ENCODE measurements around the gene HLF. TPM values are rescaled to one million over a fixed set of nuclear protein-coding genes. Genes with fewer than 3 reads are reported as not detected.

HLF gene
- total RNA-seq, 1 experiment from 2014 or later = 0.13 TPM

- in situ Hi-C loops (cut with HindIII; ENCODE audit: low pct_unique_long_range_greater_than_20kb, low sequenced_read_pairs) (no loop called here), intact Hi-C loops (cut with micrococcal nuclease; ENCODE audit: unreplicated experiment) (no loop called here)
- ATAC-seq (no peak), DNase-seq (ENCODE audit: low read depth, low spot score) (no peak)
- H3K36me3 ChIP-seq (ENCODE audit: control insufficient read depth, insufficient read depth, low read length) = no peaks in the 10 kb centered on the region
- no peaks in the 10 kb centered on the region for H3K4me1 ChIP-seq (ENCODE audit: control insufficient read depth, insufficient read depth, low read length)
- H3K27me3 ChIP-seq (ENCODE audit: control insufficient read depth, insufficient read depth, low read length) = peaks cover 35% of the 10 kb centered on the region
- no peak overlapping the region for H3K27ac ChIP-seq (ENCODE audit: low read length)
- ChIA-PET POLR2A (no interaction called here), CTCF (no interaction called here)
- no peak overlapping the region for H3K4me3 ChIP-seq (ENCODE audit: low read depth in 2 of 2, low read length in 2 of 2)
- no TSS peak for BruUV-seq (replicated peaks)
- TF ChIP-seq SIN3A (IDR thresholded peaks at IDR 0.05; ENCODE audit: borderline replicate concordance, insufficient read depth, low read depth, low read length) = no peak
- no peak for TF ChIP-seq REST (IDR thresholded peaks at IDR 0.05; ENCODE audit: insufficient read depth in 1 of 2, low read depth in 2 of 2, low read length in 1 of 2)
- TF ChIP-seq, protein P1, sequence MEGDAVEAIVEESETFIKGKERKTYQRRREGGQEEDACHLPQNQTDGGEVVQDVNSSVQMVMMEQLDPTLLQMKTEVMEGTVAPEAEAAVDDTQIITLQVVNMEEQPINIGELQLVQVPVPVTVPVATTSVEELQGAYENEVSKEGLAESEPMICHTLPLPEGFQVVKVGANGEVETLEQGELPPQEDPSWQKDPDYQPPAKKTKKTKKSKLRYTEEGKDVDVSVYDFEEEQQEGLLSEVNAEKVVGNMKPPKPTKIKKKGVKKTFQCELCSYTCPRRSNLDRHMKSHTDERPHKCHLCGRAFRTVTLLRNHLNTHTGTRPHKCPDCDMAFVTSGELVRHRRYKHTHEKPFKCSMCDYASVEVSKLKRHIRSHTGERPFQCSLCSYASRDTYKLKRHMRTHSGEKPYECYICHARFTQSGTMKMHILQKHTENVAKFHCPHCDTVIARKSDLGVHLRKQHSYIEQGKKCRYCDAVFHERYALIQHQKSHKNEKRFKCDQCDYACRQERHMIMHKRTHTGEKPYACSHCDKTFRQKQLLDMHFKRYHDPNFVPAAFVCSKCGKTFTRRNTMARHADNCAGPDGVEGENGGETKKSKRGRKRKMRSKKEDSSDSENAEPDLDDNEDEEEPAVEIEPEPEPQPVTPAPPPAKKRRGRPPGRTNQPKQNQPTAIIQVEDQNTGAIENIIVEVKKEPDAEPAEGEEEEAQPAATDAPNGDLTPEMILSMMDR (IDR thresholded peaks at IDR 0.05) = peak; percentile 9; the same call in 1 of the 2 replicates
- H3K9me3 ChIP-seq (ENCODE audit: control insufficient read depth, insufficient read depth, low read depth, low read length) = no peaks in the 10 kb centered on the region
Observed at GRCh38 chr17:55248077-55248476, 16.7 kb upstream of the HLF start.

DNA sequence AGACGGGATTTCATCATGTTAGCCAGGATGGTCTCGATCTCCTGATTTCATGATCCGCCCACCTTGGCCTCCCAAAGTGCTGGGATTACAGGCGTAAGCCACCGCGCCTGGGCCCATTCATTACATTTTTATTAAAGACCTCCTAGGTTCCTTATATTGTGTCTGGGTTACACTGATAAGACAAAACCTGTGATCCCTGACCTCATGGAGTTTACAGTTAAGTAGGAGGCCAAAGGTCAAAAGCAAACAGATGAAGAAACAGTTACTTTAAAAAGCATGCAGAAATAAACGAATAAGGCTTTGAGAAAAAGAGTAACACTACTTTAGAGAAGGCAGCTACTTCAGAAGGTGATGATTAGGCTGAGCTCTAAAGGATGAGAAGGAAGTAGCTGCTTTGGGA lies 14.9 kb upstream of the HLF start:
- H3K27me3 ChIP-seq (ENCODE audit: control insufficient read depth, insufficient read depth, low read length) = peaks cover 30% of the 10 kb centered on the region
- H3K27ac ChIP-seq (ENCODE audit: low read length) = no peak overlapping the region
- ChIA-PET POLR2A (no interaction called here), CTCF (no interaction called here)
- DNase-seq (ENCODE audit: low read depth, low spot score) (no peak), ATAC-seq (no peak)
- in situ Hi-C loops (cut with HindIII; ENCODE audit: low pct_unique_long_range_greater_than_20kb, low sequenced_read_pairs) = no loop called here
- intact Hi-C loops (cut with micrococcal nuclease; ENCODE audit: unreplicated experiment) = no loop called here
- H3K9me3 ChIP-seq (ENCODE audit: control insufficient read depth, insufficient read depth, low read depth, low read length) = no peaks in the 10 kb centered on the region
- no peak for TF ChIP-seq TCF7L2 (IDR thresholded peaks at IDR 0.05; ENCODE audit: low read depth, low read length)
- no peak for TF ChIP-seq REST (IDR thresholded peaks at IDR 0.05; ENCODE audit: insufficient read depth in 1 of 2, low read depth in 2 of 2, low read length in 1 of 2)
- TF ChIP-seq, protein P1 (IDR thresholded peaks at IDR 0.05) = no peak
- no peak for TF ChIP-seq POLR2AphosphoS5 (IDR thresholded peaks at IDR 0.05; ENCODE audit: low read depth, low read length)
- no peak for TF ChIP-seq SIN3A (IDR thresholded peaks at IDR 0.05; ENCODE audit: borderline replicate concordance, insufficient read depth, low read depth, low read length)
- H3K4me1 ChIP-seq (ENCODE audit: control insufficient read depth, insufficient read depth, low read length) = no peaks in the 10 kb centered on the region
- no peaks in the 10 kb centered on the region for H3K36me3 ChIP-seq (ENCODE audit: control insufficient read depth, insufficient read depth, low read length)
- BruUV-seq (replicated peaks) = no TSS peak
- no peak overlapping the region for H3K4me3 ChIP-seq (ENCODE audit: low read depth in 2 of 2, low read length in 2 of 2)

Measured in Panc1 (cell line).